Endometrial microvascular endothelial cells (primary cell): ENCODE measurements around the gene GPR149. TPM values are rescaled to one million over a fixed set of nuclear protein-coding genes. Genes with fewer than 3 reads are reported as not detected.
"Not testable (repeated sequence)": the region's sequence is repeated elsewhere in the genome, so short reads cannot be mapped to it uniquely, and the experiment has no call there.

Experiments
- in situ Hi-C: cut with HindIII; loops from 2 replicates; pipeline ENCODE4 v1.10.0; 2017; ENCODE audit warnings: low sequenced_read_pairs, low pct_unique_long_range_greater_than_20kb; ENCODE audit errors: inconsistent ontology term
- total RNA-seq: library from RNA; depleted of rRNA; stranded (reverse); fragments of >200 nt; gene quantifications from one replicate; pipeline ENCODE4 v1.2.3, GENCODE V29; 2015; ENCODE audit errors: inconsistent ontology term

GPR149 gene, protein sequence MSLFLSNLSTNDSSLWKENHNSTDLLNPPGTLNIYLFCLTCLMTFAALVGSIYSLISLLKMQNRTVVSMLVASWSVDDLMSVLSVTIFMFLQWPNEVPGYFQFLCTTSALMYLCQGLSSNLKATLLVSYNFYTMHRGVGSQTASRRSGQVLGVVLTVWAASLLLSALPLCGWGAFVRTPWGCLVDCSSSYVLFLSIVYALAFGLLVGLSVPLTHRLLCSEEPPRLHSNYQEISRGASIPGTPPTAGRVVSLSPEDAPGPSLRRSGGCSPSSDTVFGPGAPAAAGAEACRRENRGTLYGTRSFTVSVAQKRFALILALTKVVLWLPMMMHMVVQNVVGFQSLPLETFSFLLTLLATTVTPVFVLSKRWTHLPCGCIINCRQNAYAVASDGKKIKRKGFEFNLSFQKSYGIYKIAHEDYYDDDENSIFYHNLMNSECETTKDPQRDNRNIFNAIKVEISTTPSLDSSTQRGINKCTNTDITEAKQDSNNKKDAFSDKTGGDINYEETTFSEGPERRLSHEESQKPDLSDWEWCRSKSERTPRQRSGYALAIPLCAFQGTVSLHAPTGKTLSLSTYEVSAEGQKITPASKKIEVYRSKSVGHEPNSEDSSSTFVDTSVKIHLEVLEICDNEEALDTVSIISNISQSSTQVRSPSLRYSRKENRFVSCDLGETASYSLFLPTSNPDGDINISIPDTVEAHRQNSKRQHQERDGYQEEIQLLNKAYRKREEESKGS
- not detected for total RNA-seq

DNA sequence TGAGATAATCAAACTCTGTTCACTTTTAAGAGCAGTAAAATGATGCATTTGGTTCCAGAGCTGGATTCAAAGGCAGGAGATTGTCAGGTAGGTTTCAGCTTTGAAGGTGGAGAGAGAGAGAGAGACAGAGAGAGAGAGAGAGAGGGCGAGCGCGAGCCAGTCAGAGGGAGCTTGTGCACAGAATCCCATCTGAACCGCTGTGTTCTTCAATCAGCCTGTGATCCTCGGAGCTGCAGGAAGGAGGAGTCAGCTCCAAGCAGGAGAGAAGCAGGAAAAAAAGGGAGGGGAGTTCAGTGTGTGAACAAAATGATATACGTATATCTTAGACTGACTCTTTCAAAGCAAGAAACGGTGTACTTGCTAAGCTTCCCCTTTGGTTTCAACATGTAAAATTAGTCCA, at the start of gene GPR149:
Gene GPR149, minus strand, starts transcription at position 177 of the 400 bp plus-strand sequence. CDS start 575 bp downstream, outside the sequence.
- in situ Hi-C loops, result no loop called here

DNA sequence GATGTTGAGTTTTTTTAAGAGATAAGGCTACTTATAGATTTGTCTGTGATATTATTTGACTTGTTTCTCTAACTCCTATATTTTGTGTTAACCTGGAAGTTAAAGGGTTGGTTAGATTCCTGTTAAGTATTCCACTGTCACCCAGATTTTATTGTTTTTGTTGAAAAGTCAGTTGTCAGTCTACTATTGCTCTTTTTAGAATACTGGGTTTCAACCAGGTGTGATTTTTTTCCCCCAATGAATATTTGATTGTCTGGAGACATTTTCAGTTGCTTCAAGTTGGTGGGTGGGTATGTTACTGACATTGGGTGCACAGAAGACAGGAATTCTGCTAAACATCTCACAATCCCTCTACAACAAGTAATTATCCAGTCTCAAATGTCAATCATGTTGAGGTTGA, 43.8 kb upstream of the GPR149 start:
- in situ Hi-C loops, result no loop called here

DNA sequence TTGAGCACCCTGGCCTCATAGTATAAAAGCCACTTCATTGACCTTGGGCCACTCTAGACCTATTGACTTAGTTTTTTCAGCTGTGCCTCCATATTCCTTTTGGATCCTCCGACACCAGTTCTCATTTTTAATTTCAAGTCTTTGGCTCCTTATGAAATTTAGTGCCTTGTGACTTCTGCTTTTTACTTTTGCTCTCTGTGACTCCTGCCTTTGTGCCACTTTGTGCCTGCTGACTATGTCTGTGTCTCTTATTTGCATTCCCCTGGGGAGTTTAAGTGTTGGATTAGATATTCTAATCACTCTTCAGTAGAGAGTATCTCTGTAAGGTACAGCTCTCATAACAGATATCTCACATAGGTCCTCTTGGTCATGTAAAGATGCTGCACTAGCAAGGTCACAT, 39.6 kb upstream of the GPR149 start:
- in situ Hi-C loops, result no loop called here

DNA sequence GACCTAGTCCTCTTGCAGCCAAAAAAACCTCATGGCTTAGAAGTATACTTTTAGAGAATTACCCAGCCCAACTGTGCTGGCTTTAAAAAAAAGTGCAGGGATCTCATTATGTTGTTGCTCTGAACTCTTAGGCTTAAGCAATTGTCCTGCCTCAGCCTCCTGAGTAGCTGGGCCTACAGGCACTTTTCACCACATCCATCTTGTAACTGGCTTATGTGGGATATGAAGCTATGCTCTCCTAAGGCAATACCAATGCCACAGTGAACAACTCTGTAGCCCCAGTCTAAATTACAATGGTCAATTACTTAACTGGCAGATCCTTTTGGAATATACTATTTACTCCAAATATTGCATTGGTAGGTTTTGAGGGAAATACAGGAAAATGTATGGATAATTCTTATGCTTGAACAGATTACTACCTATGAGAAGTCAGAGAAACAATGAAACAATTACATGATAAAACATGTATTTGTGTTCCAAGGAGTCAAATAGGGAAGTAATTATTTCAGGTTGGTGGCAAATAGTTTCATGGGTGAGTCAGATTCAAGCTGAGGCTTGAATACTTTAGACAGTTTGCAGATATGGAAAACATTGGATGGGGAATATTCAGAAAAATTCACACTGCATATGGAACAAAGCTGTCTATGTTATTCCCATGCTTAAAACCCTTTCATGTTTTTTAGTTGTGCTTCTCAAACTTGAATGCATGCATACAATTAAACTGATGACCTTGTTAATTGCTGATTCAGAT, 34.6 kb upstream of the GPR149 start:
- in situ Hi-C loops, result no loop called here

DNA sequence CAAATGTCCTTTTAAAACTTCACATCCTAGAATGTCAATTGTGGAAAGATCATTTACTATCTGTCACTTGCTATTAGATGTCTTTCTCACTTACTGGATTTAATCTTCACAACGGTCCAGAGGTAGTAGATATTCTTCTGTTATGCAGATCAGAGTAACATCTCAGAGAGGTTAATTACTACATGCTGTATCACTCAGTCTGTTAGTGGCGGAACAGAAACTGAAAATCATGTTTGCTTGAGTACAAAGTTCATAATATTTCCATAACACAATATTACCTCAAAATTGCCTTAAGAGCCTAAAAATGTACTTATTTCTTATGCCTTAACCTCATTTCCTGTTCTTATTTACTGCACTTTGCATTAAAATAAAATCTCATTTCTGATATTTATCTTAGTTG, 28.6 kb upstream of the GPR149 start:
- in situ Hi-C loops, result no loop called here

DNA sequence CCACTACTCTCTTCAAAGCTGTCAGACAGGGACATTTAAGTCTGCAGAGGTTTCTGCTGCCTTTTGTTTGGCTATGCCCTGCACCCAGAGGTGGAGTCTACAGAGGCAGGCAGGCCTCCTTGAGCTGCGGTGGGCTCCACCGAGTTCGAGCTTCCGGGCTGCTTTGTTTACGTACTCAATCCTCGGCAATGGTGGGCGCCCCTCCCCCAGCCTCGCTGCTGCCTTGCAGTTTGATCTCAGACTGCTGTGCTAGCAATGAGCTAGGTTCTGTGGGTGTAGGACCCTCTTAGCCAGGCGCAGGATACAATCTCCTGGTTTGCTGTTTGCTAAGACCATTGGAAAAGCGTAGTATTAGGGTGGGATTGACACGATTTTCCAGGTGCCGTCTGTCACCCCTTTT, 9.1 kb upstream of the GPR149 start:
- in situ Hi-C loops, result not testable (repeated sequence)

DNA sequence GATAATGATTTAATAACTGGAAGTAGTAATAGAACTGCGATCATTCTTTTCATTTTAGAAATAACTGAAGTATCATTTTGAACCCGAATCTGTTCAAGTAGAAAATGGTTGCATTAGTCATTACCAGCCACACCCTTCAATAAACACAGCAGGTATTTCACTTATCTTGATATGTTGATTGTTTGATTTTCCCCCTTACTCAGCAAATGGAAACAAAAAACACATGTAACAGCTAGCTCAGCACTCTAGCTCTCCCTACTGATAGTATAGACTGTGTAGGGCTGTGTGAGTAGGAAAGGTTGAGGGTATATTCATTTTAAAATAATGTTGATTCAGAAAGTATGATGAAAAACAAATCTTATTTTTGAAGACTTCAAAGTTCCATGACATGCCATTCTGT, 1.1 kb upstream of the GPR149 start:
- in situ Hi-C loops, result no loop called here

DNA sequence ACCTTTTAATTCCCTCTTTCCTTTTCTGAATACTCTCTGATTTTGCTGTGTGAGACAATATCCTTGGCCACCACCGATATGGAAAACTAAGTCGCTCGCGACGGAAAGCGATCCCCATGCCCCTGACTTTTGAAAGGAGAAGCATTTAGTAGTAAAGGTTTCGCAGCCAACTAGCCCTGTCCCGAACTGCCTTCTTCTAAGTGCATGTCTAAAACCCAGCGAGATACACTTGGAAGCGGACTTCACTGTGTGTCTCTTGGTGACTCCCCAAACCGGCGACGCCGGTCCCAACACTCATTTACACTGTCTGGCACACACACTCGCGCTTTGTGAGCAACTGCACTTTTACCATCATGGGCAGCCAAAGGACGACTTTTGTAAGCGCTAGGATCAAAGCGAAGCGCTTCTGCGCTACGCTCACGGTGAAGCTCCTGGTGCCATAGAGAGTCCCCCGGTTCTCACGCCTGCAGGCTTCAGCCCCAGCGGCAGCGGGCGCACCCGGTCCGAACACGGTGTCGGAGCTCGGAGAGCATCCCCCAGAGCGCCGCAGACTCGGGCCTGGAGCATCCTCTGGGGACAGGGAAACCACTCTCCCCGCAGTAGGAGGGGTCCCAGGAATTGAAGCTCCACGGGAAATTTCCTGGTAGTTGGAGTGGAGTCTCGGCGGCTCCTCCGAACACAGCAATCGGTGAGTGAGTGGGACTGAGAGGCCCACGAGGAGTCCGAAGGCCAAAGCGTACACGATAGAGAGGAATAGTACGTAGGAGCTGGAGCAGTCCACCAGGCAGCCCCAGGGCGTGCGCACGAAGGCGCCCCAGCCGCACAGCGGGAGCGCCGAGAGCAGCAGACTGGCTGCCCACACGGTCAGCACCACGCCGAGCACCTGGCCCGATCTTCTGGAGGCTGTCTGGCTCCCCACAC, 1.4 kb downstream of the GPR149 start:
- in situ Hi-C loops, result no loop called here

DNA sequence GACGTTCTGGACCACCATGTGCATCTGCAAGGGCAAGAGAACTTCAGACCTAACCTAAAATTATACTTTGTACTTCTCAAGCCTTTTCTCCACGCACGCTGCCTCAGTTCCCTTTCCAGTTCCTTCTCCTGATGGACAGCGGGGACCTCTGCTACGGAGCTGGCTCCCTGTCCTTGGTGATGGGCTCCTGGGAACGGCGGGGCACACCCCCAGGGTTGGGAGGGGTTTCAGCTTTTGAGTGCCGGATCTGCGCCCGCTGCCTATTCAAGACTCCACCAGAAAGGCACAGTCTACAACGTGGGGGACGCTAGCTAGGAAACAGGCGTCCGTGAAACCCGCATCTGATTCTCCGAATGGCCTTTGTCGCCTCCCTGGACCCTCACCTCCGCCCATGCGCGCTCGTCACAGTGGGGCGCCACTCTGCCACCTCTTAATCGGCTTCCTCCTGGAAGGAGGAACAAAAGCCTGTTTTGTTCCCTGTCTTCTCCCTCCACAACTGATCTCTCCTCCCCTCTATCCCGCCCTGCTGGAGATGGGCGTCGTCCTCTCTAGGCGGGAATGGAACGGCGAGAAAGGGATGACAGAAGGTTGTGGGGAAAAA, 2.2 kb downstream of the GPR149 start:
- in situ Hi-C loops, result no loop called here

DNA sequence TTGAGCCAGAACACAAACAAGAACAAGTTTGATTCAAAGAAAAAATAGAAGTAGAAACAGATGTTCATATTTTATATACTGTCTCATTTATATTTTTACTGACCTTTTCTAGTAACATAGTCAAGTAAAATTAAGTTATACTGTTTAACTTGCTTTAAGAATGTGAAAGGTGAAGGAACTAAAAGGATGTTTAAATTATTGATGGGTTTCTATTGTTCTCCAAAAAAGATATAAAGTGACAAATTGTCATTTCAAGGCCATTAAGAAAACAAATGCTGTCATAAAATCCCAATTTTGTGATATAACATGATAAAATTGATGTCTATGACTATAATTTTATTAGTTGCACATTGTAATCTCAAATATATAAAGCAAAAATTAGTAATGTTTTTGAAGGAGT, 7.3 kb downstream of the GPR149 start:
- in situ Hi-C loops, result no loop called here

DNA sequence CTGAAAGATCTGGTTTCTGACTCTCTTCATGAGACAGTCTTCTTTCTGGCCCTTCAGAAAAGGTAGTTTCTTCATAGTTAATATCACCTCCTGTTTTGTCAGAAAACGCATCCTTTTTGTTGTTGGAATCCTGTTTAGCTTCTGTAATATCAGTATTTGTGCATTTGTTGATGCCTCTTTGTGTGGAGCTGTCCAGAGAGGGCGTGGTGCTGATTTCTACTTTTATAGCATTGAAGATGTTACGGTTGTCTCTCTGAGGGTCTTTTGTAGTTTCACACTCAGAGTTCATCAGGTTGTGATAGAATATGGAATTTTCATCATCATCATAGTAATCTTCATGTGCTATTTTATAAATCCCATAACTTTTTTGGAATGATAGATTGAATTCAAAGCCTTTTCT, 8.9 kb downstream of the GPR149 start:
- in situ Hi-C loops, result no loop called here

DNA sequence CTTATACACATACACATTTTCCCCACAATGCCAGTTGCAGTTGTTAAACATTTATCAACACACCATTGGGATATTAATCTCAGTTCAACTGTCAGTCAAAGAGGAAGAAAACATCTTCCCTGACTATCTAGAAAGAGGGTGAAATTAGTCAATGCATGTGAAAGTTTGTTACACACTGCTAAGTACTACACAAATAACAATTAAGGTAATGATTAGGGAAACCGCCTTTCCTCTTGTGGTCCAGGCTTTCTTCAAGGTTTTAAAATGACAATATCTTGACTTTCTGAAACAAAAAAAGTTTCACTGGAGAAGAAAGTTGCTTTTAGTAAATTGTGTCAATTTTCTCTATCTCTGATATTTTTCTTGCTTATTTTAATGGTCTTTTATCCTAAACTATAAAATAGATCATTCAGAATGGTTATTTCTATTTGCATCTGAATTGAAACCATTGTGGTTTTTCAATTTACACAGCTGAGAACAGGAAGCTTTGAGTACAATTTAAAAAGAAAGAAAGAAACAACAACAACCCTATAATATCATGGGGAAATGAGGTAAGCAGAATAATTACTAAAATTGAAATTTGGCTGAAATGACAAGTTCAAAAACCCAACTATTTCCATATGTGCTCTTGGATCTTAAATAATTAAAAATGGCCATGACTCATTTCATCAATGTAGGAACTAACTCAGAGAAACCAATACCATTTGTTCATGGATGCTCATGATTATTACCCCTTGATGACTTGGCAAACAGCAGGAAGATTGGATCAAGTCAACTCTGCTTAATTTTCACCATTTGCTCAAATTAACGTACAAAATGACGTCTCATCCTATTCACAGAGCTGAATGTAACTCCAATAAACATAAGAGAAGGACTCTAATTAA, 31.7 kb downstream of the GPR149 start:
- in situ Hi-C loops, result no loop called here

DNA sequence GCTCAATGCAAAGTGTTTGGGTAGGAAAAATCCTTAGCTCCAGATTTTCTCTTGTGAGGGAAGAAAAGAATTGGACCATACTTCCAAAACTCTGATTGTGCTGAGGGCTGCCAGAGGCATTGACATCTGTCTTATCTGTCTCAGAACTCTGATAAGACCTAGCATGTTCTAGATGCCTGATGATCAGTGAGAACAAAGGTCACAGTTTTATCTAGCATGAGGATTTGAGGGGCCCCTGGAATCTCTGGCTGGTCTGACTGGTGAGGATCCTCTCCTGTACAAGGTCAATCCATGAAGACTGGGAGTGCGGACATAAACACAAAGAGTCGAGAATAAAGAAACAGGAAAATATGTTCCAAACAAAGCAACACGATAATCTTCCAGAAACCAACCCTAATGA, 40.1 kb downstream of the GPR149 start:
- in situ Hi-C loops, result no loop called here

DNA sequence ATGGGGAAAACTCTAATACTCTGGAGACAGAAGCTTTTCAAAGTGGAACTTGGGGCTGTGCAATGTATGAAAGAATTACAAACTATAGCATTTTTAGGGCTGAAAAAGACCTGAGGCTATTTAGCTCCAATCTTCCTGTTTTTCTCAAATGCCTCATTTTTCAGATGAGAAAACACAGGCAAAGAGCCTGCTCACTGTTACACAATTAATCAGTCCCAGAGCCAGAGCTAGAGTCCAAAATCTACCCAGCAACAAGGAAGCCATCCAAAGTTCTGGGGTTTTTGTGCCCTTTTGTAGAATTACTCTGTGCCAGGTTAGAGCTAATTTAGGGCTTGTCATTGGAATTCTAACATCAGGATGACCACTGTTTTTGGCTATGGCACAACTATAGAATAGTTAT, 45.5 kb downstream of the GPR149 start:
- in situ Hi-C loops, result no loop called here

DNA sequence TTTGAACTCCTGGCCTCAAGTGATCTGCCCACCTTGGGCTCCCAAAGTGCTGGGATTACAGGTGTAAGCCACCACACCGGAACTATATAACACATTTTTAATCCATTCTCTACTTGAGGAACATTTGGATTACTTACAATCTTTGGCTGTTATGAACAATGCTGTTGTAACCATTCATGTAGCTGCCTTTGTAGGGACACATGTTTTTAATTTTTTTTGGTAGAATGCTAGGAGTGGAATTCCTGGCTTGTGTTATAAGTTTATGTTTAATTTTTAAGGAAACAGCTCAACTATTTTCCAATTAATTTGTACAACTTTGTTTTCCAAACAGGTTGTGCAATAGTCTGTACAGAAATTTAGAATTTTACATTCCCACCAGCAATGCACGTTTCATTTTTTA, 51.7 kb downstream of the GPR149 start:
- in situ Hi-C loops, result no loop called here

DNA sequence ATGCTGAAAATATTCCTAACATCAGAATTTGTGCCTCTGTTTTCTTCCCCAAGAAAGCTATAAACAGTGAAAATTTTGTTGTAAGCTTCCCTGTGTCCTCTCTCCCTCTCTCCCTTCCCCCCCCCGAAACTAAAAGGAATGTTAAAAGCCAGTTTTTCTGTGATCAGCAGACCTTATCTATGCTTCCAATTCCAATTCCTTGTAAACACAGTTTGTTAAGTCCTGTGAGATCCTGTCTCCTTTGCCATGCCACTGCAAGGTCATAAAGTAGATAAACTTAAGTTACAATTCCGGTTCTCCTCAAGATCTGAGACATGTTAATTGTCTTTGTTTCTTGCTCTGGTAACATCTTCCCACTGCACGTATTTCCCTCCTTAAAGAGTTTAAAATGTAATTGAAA, 62.8 kb downstream of the GPR149 start:
- in situ Hi-C loops, result no loop called here

DNA sequence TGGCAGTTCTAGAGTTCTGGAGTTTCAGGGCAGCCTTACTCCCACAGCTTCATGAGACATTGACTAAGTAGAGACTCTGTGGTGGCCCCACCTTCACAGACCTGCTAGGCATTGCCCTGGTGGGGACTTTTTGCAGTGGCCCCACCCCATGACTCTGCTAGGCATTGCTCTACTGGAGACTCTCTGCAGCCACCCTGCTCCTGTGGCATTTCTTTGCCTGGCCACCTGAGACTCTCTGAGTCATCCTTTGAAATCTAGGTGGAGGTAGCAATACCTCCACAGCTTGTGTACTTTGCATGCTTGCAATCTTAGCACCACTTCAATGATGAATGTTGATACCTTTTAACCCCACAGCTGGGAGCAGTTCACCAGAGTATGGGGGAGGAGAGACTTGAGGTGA, 65.1 kb downstream of the GPR149 start:
- in situ Hi-C loops, result no loop called here
